ENCODE results near the gene PPARD.

DNA sequence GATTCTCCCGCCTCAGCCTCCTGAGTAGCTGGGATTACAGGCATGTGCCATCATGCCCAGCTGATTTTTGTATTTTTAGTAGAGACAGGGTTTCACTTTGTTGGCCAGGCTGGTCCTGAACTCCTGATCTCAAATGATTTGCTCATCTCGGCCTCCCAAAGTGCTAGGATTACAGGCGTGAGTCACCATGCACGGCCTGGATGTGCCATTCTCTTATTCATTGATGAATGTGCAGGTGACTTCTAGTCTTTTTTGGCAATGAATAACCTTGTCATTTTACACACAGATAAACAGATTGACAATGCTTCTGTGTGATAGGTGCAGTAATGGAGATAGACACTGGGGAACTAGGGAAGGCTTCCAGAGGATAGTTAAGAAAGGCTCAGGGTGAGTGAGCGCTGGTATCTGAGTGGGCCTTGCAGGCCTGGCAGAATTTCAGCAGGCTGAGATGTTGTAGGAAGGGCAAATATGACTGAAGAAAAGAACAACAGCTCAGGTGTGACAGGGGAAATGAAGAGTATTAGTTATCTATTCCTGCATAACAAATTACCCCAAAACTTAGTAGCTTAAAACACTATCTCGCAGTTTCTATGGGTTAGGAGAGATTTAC lies 23.3 kb downstream of the PPARD start:
- TF ChIP-seq, protein P1, sequence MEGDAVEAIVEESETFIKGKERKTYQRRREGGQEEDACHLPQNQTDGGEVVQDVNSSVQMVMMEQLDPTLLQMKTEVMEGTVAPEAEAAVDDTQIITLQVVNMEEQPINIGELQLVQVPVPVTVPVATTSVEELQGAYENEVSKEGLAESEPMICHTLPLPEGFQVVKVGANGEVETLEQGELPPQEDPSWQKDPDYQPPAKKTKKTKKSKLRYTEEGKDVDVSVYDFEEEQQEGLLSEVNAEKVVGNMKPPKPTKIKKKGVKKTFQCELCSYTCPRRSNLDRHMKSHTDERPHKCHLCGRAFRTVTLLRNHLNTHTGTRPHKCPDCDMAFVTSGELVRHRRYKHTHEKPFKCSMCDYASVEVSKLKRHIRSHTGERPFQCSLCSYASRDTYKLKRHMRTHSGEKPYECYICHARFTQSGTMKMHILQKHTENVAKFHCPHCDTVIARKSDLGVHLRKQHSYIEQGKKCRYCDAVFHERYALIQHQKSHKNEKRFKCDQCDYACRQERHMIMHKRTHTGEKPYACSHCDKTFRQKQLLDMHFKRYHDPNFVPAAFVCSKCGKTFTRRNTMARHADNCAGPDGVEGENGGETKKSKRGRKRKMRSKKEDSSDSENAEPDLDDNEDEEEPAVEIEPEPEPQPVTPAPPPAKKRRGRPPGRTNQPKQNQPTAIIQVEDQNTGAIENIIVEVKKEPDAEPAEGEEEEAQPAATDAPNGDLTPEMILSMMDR (IDR thresholded peaks at IDR 0.05 in 8 of 11, conservative IDR thresholded peaks at IDR 0.05 in 3 of 11): no peak
- no peak for TF ChIP-seq POLR2A (IDR thresholded peaks at IDR 0.05)
- no peak for TF ChIP-seq POLR2AphosphoS5 (IDR thresholded peaks at IDR 0.05)

Measured in spleen (tissue), 7 donors.